HG02678 (cell line): ENCODE results near the gene PPP2R1B.

Experiments
- ATAC-seq: cut with Tn5 transposase; IDR thresholded peaks from one replicate; pipeline ENCODE4 v1.9.1; 2021; ENCODE audit warnings: mild to moderate bottlenecking, moderate library complexity; ENCODE audit not compliant: unreplicated experiment

The PPP2R1B gene

GRCh38 chr11:111765984-111766833 is at the start of gene PPP2R1B:
TSS of gene PPP2R1B (minus strand) at chr11:111766389. CDS start at chr11:111766361, 28 bp downstream.
- ATAC-seq: peak; percentile 86

GRCh38 chr11:111815489-111815888 is 49.3 kb upstream of the PPP2R1B start:
- no peak for ATAC-seq

GRCh38 chr11:111814557-111815320 is 48.5 kb upstream of the PPP2R1B start:
- ATAC-seq: no peak

DNA sequence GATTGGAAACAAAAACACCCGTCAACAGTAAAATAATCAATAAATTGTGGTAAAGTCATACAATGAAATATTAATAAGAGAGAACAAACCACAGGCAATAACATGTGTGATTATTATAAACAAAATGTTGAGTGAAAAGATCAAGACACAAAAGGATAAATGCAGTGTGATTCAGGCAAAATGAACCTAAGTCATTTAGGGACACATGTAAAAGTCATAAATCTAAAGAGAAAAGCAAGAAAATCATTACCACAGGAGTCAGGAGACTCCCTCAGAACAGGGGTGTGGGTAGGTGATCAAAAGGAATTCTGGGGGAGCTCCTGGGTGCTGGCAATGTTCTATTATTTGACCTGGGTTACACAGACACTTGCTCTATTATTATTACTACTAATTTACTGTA is 47.9 kb upstream of the PPP2R1B start:
- ATAC-seq: no peak

DNA sequence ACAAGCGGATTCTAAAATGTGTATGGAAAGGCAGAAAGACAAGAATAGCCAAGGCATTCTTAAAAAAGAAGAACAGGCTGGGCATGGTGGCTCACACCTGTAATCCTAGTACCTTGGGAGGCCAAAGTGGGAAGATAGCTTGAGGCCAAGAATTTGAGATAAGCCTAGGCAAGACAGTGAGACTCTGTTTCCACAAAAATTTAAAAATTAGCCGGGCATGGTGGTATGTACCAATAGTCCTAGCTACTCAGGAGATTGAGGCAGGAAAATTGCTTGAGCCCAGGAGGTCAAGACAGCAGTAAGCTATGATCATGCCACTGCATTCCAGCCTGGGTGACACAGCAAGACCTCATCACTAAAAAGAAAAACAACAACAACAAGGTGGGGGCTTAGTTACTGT is 46.0 kb upstream of the PPP2R1B start:
- no peak for ATAC-seq

- no peak for ATAC-seq
These were observed 45.3 kb upstream of the PPP2R1B start for GRCh38 chr11:111811445-111811844.

GRCh38 chr11:111808834-111809233 is 42.6 kb upstream of the PPP2R1B start:
- no peak for ATAC-seq

- ATAC-seq: no peak
These were observed 41.9 kb upstream of the PPP2R1B start for GRCh38 chr11:111808063-111808588.

DNA sequence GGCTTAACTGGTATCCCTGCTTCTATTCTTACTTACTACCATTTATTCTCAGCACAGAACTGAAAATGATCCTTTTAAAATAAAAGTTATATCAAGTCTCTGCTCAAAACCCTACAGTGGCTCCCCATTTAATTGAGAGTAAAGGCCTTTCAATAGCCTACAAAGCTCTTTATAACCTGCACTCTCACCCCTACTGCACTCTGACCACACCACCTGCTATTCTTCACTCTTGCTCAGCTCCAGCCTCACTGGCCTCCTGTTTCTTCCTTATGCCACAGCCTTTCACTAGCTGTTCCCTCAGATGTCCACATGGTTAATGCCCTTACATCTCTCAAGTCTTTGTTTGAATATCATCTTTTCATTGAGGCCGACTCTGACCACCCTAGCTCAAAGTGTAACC is 40.9 kb upstream of the PPP2R1B start:
- ATAC-seq: no peak

DNA sequence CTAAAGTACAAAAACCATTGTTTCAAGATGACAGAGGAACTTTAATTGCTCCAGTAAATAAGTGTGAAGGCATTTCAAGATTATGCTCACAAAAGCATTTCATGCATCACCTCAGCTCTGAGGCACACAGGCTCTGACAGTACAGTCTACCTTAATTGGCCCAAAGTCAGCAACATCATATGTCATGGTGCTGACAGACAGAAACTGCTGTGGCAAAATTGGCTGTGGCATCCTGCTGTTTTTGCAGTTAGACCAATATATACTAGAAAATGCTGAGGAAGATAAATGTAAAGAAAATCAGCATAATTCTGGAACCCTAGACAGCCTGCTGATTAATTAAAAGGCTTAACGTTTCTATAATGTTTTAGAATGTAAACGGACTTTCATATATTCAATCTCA is 34.9 kb upstream of the PPP2R1B start:
- no peak for ATAC-seq

GRCh38 chr11:111798279-111798678 is 32.1 kb upstream of the PPP2R1B start:
- ATAC-seq: no peak

DNA sequence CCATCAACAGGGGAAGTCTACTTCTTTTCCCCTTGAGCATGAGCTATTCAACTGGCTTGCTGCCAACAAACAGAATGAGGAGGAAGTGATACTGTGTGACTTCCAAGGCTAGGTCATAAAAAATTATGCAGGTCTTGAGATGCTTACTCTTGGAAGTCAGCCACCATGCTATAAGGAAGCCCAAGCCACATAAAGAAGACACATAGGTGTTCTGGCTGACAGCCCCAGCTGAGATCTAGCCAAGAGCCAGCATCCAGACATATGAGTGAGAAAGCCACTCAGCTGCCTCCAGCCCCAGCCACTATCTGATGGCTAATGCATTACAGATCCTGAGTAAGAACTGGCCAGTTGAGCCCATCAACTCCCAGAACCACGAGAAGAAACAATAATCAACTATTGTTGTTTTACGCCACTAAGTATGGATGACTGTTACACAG is 31.0 kb upstream of the PPP2R1B start:
- peak; percentile 66 for ATAC-seq

GRCh38 chr11:111796696-111797095 is 30.5 kb upstream of the PPP2R1B start:
- ATAC-seq: no peak

DNA sequence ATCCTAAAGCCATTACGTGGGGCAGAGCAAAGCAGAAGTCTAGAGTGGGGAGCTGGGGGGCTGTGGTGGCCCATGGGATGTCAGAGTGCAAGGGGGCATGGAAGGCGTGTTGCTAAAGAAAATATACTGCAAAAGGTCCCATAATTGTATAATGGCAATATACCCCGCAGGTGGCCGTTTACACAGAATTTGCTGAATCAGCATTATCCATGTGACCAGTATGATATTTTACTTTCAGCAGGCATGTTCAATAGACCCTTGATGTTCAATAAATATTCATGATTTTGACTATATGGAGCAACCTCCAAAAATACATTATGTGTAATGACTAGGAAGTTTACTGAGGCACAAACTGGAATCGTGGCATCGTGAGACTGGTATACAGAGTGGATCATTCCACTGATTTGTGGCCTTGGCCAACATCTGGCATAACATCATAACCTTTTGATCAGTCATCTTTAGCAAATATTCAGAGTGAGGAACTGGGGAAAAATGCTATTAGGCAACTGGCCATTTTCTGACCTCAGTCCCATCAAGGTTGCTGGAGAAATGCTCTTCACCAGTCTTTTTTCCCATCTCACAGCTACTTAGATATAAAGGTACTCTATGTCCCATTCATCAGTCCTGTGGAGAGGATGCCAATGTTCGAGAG is 29.3 kb upstream of the PPP2R1B start:
- no peak for ATAC-seq

DNA sequence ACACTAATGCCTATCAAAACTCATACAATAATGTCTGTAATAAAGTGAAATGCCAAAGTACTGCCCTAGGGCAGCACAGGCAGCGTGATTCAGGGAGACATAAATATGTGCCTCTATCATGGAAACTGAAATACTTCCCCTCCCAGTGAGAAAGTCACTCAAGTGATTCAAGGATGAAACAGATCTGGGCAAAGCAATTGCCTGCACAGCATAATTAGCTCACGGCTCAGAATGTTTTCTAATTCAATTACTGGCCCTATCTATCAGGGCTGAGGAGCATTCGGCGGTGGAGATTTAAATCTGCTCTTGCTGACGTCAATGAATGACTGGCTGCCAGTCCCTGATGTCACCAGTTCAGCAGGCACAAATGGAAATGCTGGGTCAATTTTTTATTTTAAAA is 27.7 kb upstream of the PPP2R1B start:
- ATAC-seq: no peak

DNA sequence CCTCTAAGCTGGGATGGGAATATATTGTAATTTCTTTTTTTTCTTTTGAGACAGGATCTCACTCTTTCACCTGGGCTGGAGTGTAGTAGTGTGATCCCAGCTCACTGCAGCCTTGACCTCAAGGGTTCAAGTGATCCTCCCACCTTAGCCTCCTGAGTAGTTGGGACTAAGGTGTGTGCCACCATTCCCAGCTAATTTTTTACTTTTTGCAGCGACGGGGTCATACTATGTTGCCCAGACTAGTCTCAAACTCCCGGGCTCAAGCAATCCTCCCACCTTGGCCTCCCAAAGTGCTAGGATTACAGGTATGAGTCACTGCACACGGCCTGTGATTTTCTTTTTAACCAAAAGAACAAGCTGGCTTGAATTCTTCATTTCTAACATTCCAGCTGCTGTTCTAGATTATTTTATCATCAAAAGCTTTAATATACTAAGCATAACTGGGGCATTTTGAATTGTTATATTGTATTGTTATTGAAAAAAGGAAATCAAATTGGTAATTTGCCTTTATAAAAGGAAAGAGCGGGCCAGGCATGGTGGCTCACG is 26.8 kb upstream of the PPP2R1B start:
- ATAC-seq: no peak

- no peak for ATAC-seq
These were observed 26.1 kb upstream of the PPP2R1B start for GRCh38 chr11:111792314-111792713.

- ATAC-seq: no peak
These were observed 22.3 kb upstream of the PPP2R1B start for GRCh38 chr11:111788464-111788863.

DNA sequence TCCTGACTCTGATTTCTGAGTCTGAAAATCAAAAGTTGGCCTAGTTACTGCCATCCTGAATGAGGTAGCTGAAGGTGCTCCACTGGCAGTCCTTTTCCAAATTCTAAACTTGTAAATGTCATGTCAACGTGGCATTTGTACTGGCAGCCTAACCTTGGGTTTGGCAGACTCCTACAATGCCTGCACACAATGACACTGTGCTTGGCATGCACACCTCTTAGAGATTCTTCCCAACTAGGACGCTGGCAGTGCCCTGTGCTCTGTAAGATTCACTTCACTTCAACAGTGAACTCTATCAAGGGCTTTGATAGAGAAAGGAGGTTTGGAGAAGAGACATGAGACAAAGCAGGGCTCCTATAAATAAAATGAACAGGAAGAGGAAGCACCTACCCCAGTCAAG is 21.9 kb upstream of the PPP2R1B start:
- no peak for ATAC-seq

DNA sequence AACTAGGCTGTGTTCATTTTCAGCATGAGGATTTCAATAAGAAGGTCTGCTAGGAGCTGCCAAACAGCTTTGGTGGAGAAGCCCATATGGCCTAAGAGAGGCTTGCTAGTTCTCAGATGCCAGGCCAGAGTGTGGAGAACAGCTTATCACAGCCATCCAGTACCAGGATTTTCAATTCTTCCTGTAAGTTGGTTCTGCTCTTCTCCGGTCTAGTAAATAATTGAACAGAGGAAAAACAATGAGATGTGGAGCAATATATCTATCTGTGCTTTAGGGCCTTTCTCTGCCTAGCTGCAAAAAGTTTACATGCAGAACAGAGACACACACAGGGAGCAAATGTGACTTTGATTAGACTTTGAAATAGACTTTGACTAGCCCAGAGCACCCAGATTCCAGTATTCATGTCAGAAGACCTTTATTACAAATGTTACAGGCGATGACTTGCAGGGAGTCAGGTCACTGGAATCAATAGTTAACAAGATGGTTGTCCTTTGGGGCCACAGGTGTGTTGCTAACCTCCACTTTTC is 19.8 kb upstream of the PPP2R1B start:
- no peak for ATAC-seq

GRCh38 chr11:111785076-111785475 is 18.9 kb upstream of the PPP2R1B start:
- ATAC-seq: no peak
